Peyer's patch (tissue), 4 donors: ENCODE results near the gene RCL1.

ENCODE experiments used
- POLR2A ChIP-seq, 2 donors: fragments of 450-650 bp; IDR thresholded peaks; one replicate each; pipeline ENCODE4 v1.5.1; 2017; ENCODE audit warnings: antibody characterized with exemption in 2 of 2, mild to moderate bottlenecking in 2 of 2, moderate library complexity in 2 of 2
- TF ChIP-seq, protein P1 (sequence below), 6 experiments: fragments of 450-650 bp in 4 of 6; fragments of 200-600 bp in 2 of 6; sonication (generic) in 1 of 6; IDR thresholded peaks; one replicate each; pipeline ENCODE4 v1.5.1; 2017 to 2019; ENCODE audit warnings: antibody characterized with exemption in 6 of 6, mild to moderate bottlenecking in 3 of 6, moderate library complexity in 1 of 6

DNA sequence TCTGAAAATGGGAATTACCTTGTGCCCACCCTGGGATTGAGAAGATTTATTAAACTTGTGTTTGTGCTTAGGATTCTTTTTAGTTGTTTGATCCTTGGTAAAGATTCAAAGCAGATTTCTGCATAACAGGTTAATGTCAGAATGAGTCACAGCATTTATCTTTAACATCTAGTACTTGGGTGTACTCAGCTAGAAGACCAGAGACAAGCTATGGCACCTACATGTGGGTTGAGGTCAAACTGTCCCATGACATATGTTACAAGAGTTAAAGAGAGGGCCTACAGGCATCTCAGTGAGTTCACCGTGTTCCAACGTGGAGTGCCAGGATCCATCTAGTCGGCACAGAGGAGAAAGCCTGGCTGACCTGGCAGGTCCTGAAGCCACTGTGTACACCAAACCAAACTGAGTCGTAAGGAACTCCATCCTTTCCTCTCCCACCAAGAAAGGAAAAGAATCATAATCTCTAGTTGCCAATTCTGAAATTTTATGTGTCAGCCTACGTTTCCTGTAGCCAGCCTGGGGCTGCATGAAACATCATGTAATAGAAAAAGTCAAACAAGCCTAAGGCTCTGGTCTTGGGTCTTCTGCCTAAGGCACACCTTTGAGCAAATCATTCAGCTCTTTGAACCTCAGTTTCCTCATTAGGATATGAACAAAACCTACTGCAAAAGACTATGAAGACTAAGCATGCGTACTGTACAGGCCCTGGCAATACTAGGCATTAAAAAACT, 73.7 kb downstream of the RCL1 start:
- TF ChIP-seq, protein P1, sequence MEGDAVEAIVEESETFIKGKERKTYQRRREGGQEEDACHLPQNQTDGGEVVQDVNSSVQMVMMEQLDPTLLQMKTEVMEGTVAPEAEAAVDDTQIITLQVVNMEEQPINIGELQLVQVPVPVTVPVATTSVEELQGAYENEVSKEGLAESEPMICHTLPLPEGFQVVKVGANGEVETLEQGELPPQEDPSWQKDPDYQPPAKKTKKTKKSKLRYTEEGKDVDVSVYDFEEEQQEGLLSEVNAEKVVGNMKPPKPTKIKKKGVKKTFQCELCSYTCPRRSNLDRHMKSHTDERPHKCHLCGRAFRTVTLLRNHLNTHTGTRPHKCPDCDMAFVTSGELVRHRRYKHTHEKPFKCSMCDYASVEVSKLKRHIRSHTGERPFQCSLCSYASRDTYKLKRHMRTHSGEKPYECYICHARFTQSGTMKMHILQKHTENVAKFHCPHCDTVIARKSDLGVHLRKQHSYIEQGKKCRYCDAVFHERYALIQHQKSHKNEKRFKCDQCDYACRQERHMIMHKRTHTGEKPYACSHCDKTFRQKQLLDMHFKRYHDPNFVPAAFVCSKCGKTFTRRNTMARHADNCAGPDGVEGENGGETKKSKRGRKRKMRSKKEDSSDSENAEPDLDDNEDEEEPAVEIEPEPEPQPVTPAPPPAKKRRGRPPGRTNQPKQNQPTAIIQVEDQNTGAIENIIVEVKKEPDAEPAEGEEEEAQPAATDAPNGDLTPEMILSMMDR (IDR thresholded peaks at IDR 0.05) = no peak
- no peak for TF ChIP-seq POLR2A (IDR thresholded peaks at IDR 0.05)
